ENCODE results near the gene ZRANB2.

ZRANB2 gene

DNA sequence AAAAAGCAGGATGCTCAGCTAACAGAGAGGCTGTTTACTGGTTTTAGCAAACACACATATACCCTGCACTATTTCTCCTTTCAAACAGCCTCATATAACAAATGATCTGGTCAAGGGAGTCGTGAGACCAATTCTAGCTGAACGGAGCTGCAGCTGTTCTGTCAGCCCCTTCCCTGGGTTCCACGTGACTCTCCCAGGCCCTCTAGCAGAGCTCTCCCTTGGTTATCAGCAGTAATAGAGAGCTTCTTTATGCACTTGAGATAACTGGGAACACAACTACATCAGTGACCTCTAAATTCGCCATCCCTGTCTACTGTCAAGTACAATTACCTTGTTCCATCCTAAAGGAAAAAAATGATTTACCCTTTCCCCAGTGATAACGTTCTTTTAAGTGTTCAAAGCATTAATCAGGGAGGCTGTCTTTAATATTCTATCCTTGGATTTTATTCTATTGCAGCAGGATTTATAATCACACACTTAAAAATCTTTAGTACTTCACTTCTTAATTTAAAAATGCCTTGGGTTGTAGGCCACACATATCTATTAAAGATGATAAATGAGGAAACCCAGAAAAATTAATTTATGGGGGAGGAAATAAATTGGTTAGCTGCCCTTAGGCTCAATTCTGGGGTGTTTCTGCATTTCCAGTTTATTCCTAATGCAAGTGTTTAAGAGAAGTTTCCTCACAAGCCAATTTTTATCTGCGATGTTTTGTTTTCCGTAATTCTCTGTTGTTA lies 61.4 kb downstream of the ZRANB2 start:
- TF ChIP-seq, protein P1, sequence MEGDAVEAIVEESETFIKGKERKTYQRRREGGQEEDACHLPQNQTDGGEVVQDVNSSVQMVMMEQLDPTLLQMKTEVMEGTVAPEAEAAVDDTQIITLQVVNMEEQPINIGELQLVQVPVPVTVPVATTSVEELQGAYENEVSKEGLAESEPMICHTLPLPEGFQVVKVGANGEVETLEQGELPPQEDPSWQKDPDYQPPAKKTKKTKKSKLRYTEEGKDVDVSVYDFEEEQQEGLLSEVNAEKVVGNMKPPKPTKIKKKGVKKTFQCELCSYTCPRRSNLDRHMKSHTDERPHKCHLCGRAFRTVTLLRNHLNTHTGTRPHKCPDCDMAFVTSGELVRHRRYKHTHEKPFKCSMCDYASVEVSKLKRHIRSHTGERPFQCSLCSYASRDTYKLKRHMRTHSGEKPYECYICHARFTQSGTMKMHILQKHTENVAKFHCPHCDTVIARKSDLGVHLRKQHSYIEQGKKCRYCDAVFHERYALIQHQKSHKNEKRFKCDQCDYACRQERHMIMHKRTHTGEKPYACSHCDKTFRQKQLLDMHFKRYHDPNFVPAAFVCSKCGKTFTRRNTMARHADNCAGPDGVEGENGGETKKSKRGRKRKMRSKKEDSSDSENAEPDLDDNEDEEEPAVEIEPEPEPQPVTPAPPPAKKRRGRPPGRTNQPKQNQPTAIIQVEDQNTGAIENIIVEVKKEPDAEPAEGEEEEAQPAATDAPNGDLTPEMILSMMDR (IDR thresholded peaks at IDR 0.05; ENCODE audit: low read depth, low read length) = no peak
- no peak for DNase-seq (ENCODE audit: low read depth in 2 of 2)
- H3K4me3 ChIP-seq (replicated peaks in 1 of 2; ENCODE audit: low read depth in 2 of 2, low read length in 2 of 2) = no peak overlapping the region

DNA sequence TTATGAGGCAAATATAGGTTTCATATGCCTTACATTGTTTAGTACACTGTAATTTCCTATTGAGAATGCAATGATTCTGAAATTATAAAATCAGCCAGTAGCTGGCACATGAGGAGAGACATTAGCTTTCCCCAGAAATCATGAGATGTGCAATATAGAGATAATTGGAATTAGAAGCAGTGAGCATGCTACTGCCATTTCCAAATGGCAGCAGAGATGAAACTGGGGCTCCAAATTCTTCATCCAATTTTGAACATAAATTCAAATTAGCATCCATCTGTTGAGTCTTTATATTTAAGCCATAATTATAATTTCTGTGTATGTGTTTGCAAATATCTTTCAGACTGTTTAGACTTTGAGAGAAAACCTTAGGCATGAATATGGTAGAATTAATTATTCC lies 62.0 kb downstream of the ZRANB2 start:
- TF ChIP-seq, protein P1 (IDR thresholded peaks at IDR 0.05; ENCODE audit: low read depth, low read length) = no peak
- no peak overlapping the region for H3K4me3 ChIP-seq (replicated peaks in 1 of 2; ENCODE audit: low read depth in 2 of 2, low read length in 2 of 2)

DNA sequence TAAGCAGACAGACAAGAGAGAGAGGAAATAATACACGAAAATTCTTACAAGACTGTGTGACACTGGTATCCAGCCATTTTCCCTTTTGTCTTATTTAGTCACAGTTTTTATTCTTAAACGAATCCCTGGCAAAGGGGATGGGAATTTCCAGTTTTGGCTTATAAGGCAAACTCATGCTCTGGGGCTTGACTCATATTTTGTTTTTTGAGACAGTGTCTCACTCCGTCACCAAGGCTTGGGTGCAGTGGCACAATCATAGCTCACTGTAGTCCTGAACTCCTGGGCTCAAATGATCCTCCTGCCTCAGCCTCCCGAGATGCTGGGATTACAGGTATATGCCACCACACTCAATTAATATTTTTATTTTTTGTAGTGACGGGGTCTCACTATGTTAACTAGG lies 65.1 kb downstream of the ZRANB2 start:
- peak in 1 of 2 donors; percentile 43 for DNase-seq (ENCODE audit: low read depth in 2 of 2)
- TF ChIP-seq, protein P1 (IDR thresholded peaks at IDR 0.05; ENCODE audit: low read depth, low read length) = no peak
- no peak overlapping the region for H3K4me3 ChIP-seq (replicated peaks in 1 of 2; ENCODE audit: low read depth in 2 of 2, low read length in 2 of 2)

More for the DNA sequence above, 62.0 kb downstream of the ZRANB2 start:
- no peak for DNase-seq (ENCODE audit: low read depth in 2 of 2)

GRCh38 chr1:71014178-71014579 lies 66.7 kb downstream of the ZRANB2 start:
- peak; percentile 8 to 10 for DNase-seq (ENCODE audit: low read depth in 2 of 2)
- TF ChIP-seq, protein P1 (IDR thresholded peaks at IDR 0.05; ENCODE audit: low read depth, low read length) = no peak
- no peak overlapping the region for H3K4me3 ChIP-seq (replicated peaks in 1 of 2; ENCODE audit: low read depth in 2 of 2, low read length in 2 of 2)
